ENCODE results near the gene RNASEL. TPM values are rescaled to one million over a fixed set of nuclear protein-coding genes. Genes with fewer than 3 reads are reported as not detected.

RNASEL gene
- total and polyA plus RNA-seq, 9 of the 15 experiments (the other 6 are each of a cell fraction or from before 2014, with no cell fraction given), result 4.3 to 11.1 (median 7.2) TPM

GRCh38 chr1:182589931-182590330, 875 bp upstream of the RNASEL start:
- ChIA-PET POLR2A (interaction anchor here (1.2 to 2.0 kb wide), 3 partner anchors 8 to 502 kb away, joined by 4 to 6 read pairs (median 4); no protein-coding TSS in a partner anchor), CTCF (ENCODE audit: low intra/inter-chr PET ratio) (no interaction called here)
- Histone ChIP-seq H3K4me1 (replicated peaks in 1 of 2; ENCODE audit: control insufficient read depth in 2 of 2, insufficient read depth in 2 of 2, low read length in 2 of 2) (peaks cover 0 to 31% of the 10 kb centered on the region in 2 experiments; a peak in 4 of 5 replicates), H3K4me2 (ENCODE audit: insufficient read depth, low read length) (no peak overlapping the region), H3K9ac (ENCODE audit: insufficient read depth in 1 of 2, low read depth in 2 of 2, low read length in 2 of 2) (no peak overlapping the region), H3K4me3 (no peak overlapping the region), H3K27ac (ENCODE audit: extremely low read depth, low read depth, low read length) (no peak overlapping the region), H3K9me3 (replicated peaks; ENCODE audit: control insufficient read depth, insufficient read depth, low read depth, low read length) (no peaks in the 10 kb centered on the region), H4K20me1 (replicated peaks; ENCODE audit: control insufficient read depth, insufficient read depth, low read length) (no peaks in the 10 kb centered on the region), H3K79me2 (ENCODE audit: control insufficient read depth, insufficient read depth, low read length) (no peaks in the 10 kb centered on the region), H3K36me3 (ENCODE audit: control insufficient read depth, insufficient read depth, low read length) (no peaks in the 10 kb centered on the region), H2AFZ (ENCODE audit: low read depth, low read length) (peak overlapping the region; percentile 96; the same call in 1 of the 2 replicates), H3K9me1 (ENCODE audit: control insufficient read depth, insufficient read depth, low read length) (no peaks in the 10 kb centered on the region), H3K27me3 (ENCODE audit: control insufficient read depth in 2 of 2, insufficient read depth in 2 of 2, low read length in 2 of 2) (peaks cover 0 to 4% of the 10 kb centered on the region in 2 experiments; a peak in 1 of 5 replicates)
- DNase-seq (ENCODE audit: extremely low read depth in 1 of 4, low spot score in 3 of 4) (no peak), FAIRE-seq (no peak), ATAC-seq (no peak)
- no TSS peak for BruUV-seq (replicated peaks)
- 60% methylated on average over 5 of the region's 5 CpGs for WGBS (ENCODE audit: insufficient coverage, low coverage, missing lambda C conversion rate)
- intact Hi-C loops (cut with micrococcal nuclease) (loop anchor here (10.0 kb wide), 1 partner anchor 285 kb away; no protein-coding TSS in a partner anchor), in situ Hi-C loops (cut with MboI) (loop anchor here (10.0 kb wide), 2 partner anchors 285 to 505 kb away; no protein-coding TSS in a partner anchor)
- TF ChIP-seq PPARD (CRISPR knock-in tag; IDR thresholded peaks at IDR 0.05), result no peak
- TF ChIP-seq ZKSCAN8 (CRISPR knock-in tag; IDR thresholded peaks at IDR 0.05), result no peak
- no peak for TF ChIP-seq XRCC3 (IDR thresholded peaks at IDR 0.05)
- TF ChIP-seq MIER1 (IDR thresholded peaks at IDR 0.05; ENCODE audit: low read depth), result no peak
- TF ChIP-seq CBFA2T2 (conservative IDR thresholded peaks at IDR 0.05), result 0 out of 2 replicates have a peak, but pooled peaks have one; percentile 2
- no peak for TF ChIP-seq FOXK1 (CRISPR knock-in tag; IDR thresholded peaks at IDR 0.05; ENCODE audit: borderline replicate concordance)
- no peak for TF ChIP-seq CBX8 (IDR thresholded peaks at IDR 0.05; ENCODE audit: borderline replicate concordance, extremely low read depth, low read depth, low read length, poor library complexity, severe bottlenecking)

Measured in K562 (cell line).